HG03280 (cell line): ENCODE measurements around the gene PRXL2B.
"Not testable (repeated sequence)": the region's sequence is repeated elsewhere in the genome, so short reads cannot be mapped to it uniquely, and the experiment has no call there.

Experiments
- ATAC-seq: cut with Tn5 transposase; IDR thresholded peaks from one replicate; pipeline ENCODE4 v1.9.1; 2021; ENCODE audit warnings: mild to moderate bottlenecking, moderate library complexity; ENCODE audit not compliant: unreplicated experiment

The PRXL2B gene

GRCh38 chr1:2550309-2550861, 36.2 kb upstream of the PRXL2B start:
- ATAC-seq = not testable (repeated sequence)

- not testable (repeated sequence) for ATAC-seq
Measured at GRCh38 chr1:2551544-2551943, 35.0 kb upstream of the PRXL2B start.

GRCh38 chr1:2552189-2552588, 34.4 kb upstream of the PRXL2B start:
- no peak for ATAC-seq

- not testable (repeated sequence) for ATAC-seq
Measured at GRCh38 chr1:2553076-2553475, 33.5 kb upstream of the PRXL2B start.

- no peak for ATAC-seq
Measured at GRCh38 chr1:2553871-2554620, 32.5 kb upstream of the PRXL2B start.

DNA sequence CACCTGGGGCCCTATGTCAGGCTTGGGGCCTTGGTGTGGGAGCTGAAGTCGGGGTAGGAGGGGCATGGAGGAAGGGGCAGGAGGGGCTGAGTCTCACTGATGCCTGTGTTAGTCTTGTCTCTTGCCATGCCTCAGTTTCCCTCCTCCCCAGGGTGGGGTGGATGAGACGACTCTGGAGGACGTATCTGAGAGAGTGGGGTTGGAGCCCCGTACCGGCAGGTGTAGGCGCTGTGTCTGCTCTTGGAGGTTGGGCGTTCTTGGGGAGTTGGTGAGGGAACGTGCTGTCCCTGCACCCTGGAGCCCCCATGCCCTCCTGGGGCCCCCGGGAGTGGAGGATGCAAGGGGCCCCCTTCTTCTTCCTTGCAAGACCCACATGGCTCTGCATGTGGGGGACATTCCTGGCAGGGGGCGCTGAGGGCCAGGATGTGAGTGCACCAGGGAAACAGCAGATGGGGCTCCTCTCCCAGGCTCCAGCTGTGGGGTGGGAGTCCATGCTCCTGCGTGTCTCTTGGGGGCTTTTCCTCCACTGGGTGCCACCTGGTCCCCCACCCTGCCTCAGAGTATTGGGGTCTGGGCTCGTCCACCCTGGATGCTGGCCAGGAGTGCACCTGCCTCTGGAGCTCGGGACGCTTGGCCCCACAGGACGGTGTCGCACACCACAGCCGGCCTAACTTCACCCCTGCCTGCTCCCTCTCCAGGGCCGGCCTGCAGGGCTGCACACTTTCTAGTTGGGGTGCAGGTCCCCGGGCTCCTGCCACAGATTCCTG, 31.8 kb upstream of the PRXL2B start:
- ATAC-seq = no peak

DNA sequence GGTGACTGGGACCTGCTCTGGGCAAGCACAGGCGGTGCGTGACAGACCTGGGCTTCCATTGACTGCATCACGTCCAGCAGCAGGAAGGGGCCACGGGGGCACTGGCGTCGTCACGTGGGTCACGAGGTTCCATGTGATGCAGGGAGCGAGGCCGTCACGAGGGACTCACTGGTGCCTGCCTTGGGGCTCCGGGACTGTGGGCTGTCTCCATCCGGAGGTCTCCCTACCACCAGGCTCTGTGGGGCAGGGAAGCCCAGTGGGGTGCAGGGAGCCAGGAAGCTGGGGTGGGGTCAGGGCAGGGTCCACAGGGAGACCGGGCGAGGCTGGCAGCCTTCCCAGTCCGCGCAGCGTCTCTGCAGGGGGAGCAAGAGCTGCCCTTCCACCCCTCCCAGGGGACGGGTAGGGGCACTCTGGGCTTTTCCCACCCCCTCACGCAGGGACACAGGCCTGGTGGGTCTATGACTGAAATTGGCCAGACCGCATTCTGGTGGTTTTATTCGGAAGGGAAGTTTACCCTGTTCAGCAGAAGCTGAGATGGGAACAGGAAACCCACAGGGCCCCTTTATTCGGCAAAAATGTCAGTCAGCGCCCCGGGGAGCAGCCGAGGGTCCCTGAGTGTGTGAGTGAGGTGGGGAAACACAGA, 30.8 kb upstream of the PRXL2B start:
- ATAC-seq = peak; percentile 23

- peak; percentile 41 for ATAC-seq
Measured at GRCh38 chr1:2556277-2556677, 30.3 kb upstream of the PRXL2B start, which contains the start of gene TNFRSF14. TSS of gene TNFRSF14 (plus strand) at chr1:2556371. CDS start at chr1:2556665, 294 bp downstream.

- peak; percentile 14 for ATAC-seq
Measured at GRCh38 chr1:2556678-2557481, 29.7 kb upstream of the PRXL2B start.

GRCh38 chr1:2557482-2558400, 28.8 kb upstream of the PRXL2B start:
- ATAC-seq = no peak

- ATAC-seq = no peak
Measured at GRCh38 chr1:2558420-2558819, 28.2 kb upstream of the PRXL2B start.

- ATAC-seq = no peak
Measured at GRCh38 chr1:2558861-2559260, 27.7 kb upstream of the PRXL2B start.

- ATAC-seq = no peak
Measured at GRCh38 chr1:2559509-2560298, 26.9 kb upstream of the PRXL2B start.

GRCh38 chr1:2560299-2561073, 26.1 kb upstream of the PRXL2B start:
- ATAC-seq = no peak

DNA sequence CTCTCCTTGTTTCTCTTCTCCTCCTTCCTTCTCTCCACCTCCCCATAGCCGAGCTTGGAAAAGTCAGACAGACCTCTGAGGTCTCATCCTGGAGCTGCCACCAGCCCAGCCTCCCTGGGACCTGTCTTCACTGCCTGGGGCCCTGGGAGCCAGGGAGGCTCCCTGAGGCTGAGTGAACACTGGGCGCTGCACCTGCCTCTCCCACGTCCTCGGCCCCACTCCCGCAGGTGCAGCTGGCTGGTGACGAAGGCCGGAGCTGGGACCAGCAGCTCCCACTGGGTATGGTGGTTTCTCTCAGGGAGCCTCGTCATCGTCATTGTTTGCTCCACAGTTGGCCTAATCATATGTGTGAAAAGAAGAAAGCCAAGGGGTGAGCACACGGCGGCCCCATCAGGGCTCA, 25.1 kb upstream of the PRXL2B start:
- ATAC-seq = no peak

GRCh38 chr1:2561898-2562895, 24.4 kb upstream of the PRXL2B start:
- no peak for ATAC-seq

DNA sequence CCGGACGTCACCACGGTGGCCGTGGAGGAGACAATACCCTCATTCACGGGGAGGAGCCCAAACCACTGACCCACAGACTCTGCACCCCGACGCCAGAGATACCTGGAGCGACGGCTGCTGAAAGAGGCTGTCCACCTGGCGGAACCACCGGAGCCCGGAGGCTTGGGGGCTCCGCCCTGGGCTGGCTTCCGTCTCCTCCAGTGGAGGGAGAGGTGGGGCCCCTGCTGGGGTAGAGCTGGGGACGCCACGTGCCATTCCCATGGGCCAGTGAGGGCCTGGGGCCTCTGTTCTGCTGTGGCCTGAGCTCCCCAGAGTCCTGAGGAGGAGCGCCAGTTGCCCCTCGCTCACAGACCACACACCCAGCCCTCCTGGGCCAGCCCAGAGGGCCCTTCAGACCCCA, 23.4 kb upstream of the PRXL2B start:
- no peak for ATAC-seq
